Measurements from ENCODE around the gene ZBTB12.

DNA sequence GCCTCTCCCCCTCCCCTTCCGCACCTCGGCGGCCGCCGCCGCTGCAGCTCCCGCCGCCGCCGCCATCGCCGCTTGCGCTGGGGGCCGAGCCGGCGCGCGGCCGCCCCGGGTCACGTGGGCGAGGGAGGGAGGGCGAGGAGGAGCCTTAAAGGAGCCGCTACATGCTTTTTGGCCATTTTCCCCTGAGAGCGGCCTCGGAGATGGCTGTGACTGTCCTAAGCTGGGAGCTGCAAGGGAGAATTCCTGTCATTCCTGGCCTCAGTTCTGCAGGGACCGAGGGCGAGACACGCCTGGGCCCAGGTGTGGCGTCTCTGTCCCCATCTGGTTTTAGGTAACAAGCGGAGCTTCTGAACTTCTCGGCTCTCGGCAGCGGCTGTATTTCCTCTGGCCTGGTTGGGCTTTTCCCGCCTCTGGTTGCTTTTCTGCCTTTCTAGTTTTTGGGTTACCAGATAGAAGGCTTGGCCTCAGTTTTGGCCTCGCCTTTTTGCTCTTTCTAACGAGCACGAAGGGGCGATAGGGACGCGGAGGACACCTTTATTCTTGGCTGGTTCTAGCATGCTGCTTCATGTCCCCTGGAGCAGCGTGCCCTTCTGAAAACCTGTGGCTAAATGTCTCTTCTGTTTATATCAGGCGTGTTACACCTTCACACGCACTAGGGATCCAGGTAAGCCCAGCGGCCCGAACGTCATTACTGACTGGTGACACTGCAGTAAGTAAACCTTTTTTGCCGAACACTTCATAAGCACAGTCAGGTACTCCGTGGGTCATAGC lies 4.1 kb downstream of the ZBTB12 start, which contains the start of gene EHMT2:
- TF ChIP-seq, protein P1, sequence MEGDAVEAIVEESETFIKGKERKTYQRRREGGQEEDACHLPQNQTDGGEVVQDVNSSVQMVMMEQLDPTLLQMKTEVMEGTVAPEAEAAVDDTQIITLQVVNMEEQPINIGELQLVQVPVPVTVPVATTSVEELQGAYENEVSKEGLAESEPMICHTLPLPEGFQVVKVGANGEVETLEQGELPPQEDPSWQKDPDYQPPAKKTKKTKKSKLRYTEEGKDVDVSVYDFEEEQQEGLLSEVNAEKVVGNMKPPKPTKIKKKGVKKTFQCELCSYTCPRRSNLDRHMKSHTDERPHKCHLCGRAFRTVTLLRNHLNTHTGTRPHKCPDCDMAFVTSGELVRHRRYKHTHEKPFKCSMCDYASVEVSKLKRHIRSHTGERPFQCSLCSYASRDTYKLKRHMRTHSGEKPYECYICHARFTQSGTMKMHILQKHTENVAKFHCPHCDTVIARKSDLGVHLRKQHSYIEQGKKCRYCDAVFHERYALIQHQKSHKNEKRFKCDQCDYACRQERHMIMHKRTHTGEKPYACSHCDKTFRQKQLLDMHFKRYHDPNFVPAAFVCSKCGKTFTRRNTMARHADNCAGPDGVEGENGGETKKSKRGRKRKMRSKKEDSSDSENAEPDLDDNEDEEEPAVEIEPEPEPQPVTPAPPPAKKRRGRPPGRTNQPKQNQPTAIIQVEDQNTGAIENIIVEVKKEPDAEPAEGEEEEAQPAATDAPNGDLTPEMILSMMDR (optimal IDR thresholded peaks at IDR 0.05 in 1 of 3, IDR thresholded peaks at IDR 0.05 in 1 of 3, conservative IDR thresholded peaks at IDR 0.05 in 1 of 3; ENCODE audit: extremely low read depth in 1 of 3, insufficient read depth in 2 of 3, low read length in 3 of 3) = no peak
- no peak for TF ChIP-seq EZH2 (IDR thresholded peaks at IDR 0.05; ENCODE audit: low read length)

All from keratinocyte (primary cell).